SK-N-SH treated with all-trans-retinoic acid at 6 μM for 48 hours (cell line): ENCODE results near the gene NBAS.

ENCODE experiments used
- ATAC-seq: fragments of 200-7000 bp; cut with Tn5 transposase; 3 replicates; pipeline ENCODE4 v1.9.1; 2020; ENCODE audit warnings: mild to moderate bottlenecking, moderate library complexity
- ARNTL ChIP-seq: fragments of 450-650 bp; formaldehyde crosslinking; IDR thresholded peaks from 2 replicates; pipeline ENCODE4 v1.5.0; 2020; ENCODE audit warnings: low read depth, mild to moderate bottlenecking, moderate library complexity, borderline replicate concordance
- BACH2 ChIP-seq: fragments of 250-450 bp; sonication (Bioruptor Pico); IDR thresholded peaks from 2 replicates; pipeline ENCODE4 v1.9.0; 2021; ENCODE audit warnings: mild to moderate bottlenecking, borderline replicate concordance
- CSDC2 ChIP-seq: fragments of 250-450 bp; sonication (Bioruptor Pico); IDR thresholded peaks from 2 replicates; pipeline ENCODE4 v1.5.0; 2020; ENCODE audit warnings: mild to moderate bottlenecking, moderate library complexity
- ESRRG ChIP-seq: fragments of 250-450 bp; sonication (Bioruptor Pico); IDR thresholded peaks from 2 replicates; pipeline ENCODE4 v1.6.1; 2021; ENCODE audit warnings: mild to moderate bottlenecking
- GLIS3 ChIP-seq: fragments of 250-450 bp; sonication (Bioruptor Pico); IDR thresholded peaks from 2 replicates; pipeline ENCODE4 v1.5.0; 2020; ENCODE audit warnings: mild to moderate bottlenecking, moderate library complexity
- ISL1 ChIP-seq: fragments of 250-450 bp; sonication (Bioruptor Pico); IDR thresholded peaks from 2 replicates; pipeline ENCODE4 v2.1.2; 2022; ENCODE audit warnings: mild to moderate bottlenecking, moderate library complexity
- OSR1 ChIP-seq: fragments of 250-450 bp; sonication (Bioruptor Pico); IDR thresholded peaks from 2 replicates; pipeline ENCODE4 v1.8.0; 2022; ENCODE audit warnings: moderate library complexity, mild to moderate bottlenecking, inconsistent platforms
- PPARA ChIP-seq: fragments of 250-450 bp; sonication (Bioruptor Pico); IDR thresholded peaks from 2 replicates; pipeline ENCODE4 v1.5.0; 2020; ENCODE audit warnings: mild to moderate bottlenecking, borderline replicate concordance
- RARB ChIP-seq: fragments of 250-450 bp; sonication (Bioruptor Pico); IDR thresholded peaks from 2 replicates; pipeline ENCODE4 v1.8.0; 2021; ENCODE audit warnings: mild to moderate bottlenecking, moderate library complexity
- SNAI2 ChIP-seq: fragments of 250-450 bp; sonication (Bioruptor Pico); IDR thresholded peaks from 2 replicates; pipeline ENCODE4 v1.5.0; 2020; ENCODE audit warnings: mild to moderate bottlenecking, moderate library complexity
- TCF4 ChIP-seq: fragments of 250-450 bp; sonication (Bioruptor Pico); IDR thresholded peaks from 2 replicates; pipeline ENCODE4 v1.8.0; 2021; ENCODE audit warnings: mild to moderate bottlenecking, moderate library complexity, borderline replicate concordance
- TOX ChIP-seq: fragments of 250-450 bp; sonication (Bioruptor Pico); IDR thresholded peaks from 2 replicates; pipeline ENCODE4 v1.8.0; 2021; ENCODE audit warnings: mild to moderate bottlenecking, moderate library complexity, borderline replicate concordance
- ZC3H10 ChIP-seq: fragments of 250-450 bp; sonication (Bioruptor Pico); IDR thresholded peaks from 2 replicates; pipeline ENCODE4 v1.5.1; 2021; ENCODE audit warnings: mild to moderate bottlenecking, moderate library complexity
- ZFP3 ChIP-seq: fragments of 250-450 bp; sonication (Bioruptor Pico); IDR thresholded peaks from 2 replicates; pipeline ENCODE4 v1.5.0; 2020; ENCODE audit warnings: mild to moderate bottlenecking, moderate library complexity
- ZFP30 ChIP-seq: fragments of 450-650 bp; formaldehyde crosslinking; IDR thresholded peaks from 2 replicates; pipeline ENCODE4 v1.5.0; 2022; ENCODE audit warnings: mild to moderate bottlenecking, moderate library complexity
- ZNF565 ChIP-seq: fragments of 450-650 bp; formaldehyde crosslinking; conservative IDR thresholded peaks from 2 replicates; pipeline ENCODE4 v1.5.0; 2020; ENCODE audit warnings: low read depth, mild to moderate bottlenecking, moderate library complexity
- ZNF70 ChIP-seq: fragments of 450-650 bp; formaldehyde crosslinking; IDR thresholded peaks from 2 replicates; pipeline ENCODE4 v1.5.0; 2020; ENCODE audit warnings: mild to moderate bottlenecking, moderate library complexity
- ZNF8 ChIP-seq: fragments of 450-650 bp; formaldehyde crosslinking; IDR thresholded peaks from 2 replicates; pipeline ENCODE4 v1.5.0; 2020; ENCODE audit warnings: mild to moderate bottlenecking, moderate library complexity
- TF ChIP-seq, protein P1 (sequence below): fragments of 250-450 bp; sonication (Bioruptor Pico); IDR thresholded peaks from 2 replicates; pipeline ENCODE4 v1.5.1; 2020; ENCODE audit warnings: low read depth, mild to moderate bottlenecking, moderate library complexity
- TF ChIP-seq, protein P2 (sequence below): fragments of 250-450 bp; sonication (Bioruptor Pico); IDR thresholded peaks from 2 replicates; pipeline ENCODE4 v1.5.1; 2021; ENCODE audit warnings: mild to moderate bottlenecking, moderate library complexity
- TF ChIP-seq, protein P3 (sequence below): fragments of 250-450 bp; sonication (Bioruptor Pico); IDR thresholded peaks from 2 replicates; pipeline ENCODE4 v1.8.0; 2021; ENCODE audit warnings: low read depth, mild to moderate bottlenecking, moderate library complexity, borderline replicate concordance
- TF ChIP-seq, protein P4 (sequence below): fragments of 250-450 bp; sonication (Bioruptor Pico); IDR thresholded peaks from 2 replicates; pipeline ENCODE4 v1.5.0; 2020; ENCODE audit warnings: mild to moderate bottlenecking, moderate library complexity

The NBAS gene

DNA sequence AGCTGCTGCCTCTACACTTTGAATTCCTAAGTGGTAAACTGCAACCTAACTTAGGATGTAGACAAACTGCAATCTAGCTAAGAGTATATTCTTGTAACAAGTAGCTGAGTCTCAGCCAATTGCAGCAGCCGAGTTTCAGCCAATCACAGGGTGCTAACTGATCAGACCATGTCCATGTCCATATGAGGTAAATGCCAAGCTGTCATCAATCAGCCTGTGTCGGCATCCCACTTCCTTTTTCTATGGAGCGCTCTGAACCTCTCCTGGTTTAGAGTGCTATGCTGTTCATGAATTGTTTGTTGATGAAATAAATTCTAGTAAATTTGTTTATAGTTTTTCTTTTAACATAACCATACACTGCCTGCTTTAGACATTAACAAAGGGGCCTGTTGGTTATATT lies 408.8 kb downstream of the NBAS start:
- TF ChIP-seq, protein P1, sequence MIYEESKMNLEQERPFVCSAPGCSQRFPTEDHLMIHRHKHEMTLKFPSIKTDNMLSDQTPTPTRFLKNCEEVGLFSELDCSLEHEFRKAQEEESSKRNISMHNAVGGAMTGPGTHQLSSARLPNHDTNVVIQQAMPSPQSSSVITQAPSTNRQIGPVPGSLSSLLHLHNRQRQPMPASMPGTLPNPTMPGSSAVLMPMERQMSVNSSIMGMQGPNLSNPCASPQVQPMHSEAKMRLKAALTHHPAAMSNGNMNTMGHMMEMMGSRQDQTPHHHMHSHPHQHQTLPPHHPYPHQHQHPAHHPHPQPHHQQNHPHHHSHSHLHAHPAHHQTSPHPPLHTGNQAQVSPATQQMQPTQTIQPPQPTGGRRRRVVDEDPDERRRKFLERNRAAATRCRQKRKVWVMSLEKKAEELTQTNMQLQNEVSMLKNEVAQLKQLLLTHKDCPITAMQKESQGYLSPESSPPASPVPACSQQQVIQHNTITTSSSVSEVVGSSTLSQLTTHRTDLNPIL (CRISPR knock-in tag) = no peak
- no peak for TF ChIP-seq ZNF8 (CRISPR knock-in tag)
- TF ChIP-seq, protein P2, sequence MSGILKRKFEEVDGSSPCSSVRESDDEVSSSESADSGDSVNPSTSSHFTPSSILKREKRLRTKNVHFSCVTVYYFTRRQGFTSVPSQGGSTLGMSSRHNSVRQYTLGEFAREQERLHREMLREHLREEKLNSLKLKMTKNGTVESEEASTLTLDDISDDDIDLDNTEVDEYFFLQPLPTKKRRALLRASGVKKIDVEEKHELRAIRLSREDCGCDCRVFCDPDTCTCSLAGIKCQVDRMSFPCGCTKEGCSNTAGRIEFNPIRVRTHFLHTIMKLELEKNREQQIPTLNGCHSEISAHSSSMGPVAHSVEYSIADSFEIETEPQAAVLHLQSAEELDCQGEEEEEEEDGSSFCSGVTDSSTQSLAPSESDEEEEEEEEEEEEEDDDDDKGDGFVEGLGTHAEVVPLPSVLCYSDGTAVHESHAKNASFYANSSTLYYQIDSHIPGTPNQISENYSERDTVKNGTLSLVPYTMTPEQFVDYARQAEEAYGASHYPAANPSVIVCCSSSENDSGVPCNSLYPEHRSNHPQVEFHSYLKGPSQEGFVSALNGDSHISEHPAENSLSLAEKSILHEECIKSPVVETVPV (CRISPR knock-in tag) = no peak
- no peak for TF ChIP-seq ESRRG (CRISPR knock-in tag)
- no peak for TF ChIP-seq GLIS3
- TF ChIP-seq ISL1 (CRISPR knock-in tag) = no peak
- TF ChIP-seq, protein P3, sequence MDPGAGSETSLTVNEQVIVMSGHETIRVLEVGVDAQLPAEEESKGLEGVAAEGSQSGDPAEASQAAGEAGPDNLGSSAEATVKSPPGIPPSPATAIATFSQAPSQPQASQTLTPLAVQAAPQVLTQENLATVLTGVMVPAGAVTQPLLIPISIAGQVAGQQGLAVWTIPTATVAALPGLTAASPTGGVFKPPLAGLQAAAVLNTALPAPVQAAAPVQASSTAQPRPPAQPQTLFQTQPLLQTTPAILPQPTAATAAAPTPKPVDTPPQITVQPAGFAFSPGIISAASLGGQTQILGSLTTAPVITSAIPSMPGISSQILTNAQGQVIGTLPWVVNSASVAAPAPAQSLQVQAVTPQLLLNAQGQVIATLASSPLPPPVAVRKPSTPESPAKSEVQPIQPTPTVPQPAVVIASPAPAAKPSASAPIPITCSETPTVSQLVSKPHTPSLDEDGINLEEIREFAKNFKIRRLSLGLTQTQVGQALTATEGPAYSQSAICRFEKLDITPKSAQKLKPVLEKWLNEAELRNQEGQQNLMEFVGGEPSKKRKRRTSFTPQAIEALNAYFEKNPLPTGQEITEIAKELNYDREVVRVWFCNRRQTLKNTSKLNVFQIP (CRISPR knock-in tag) = no peak
- TF ChIP-seq ZC3H10 (CRISPR knock-in tag) = no peak
- TF ChIP-seq ZFP3 (CRISPR knock-in tag) = no peak
- TF ChIP-seq ZFP30 = no peak
- TF ChIP-seq TCF4 (CRISPR knock-in tag) = no peak
- TF ChIP-seq SNAI2 (CRISPR knock-in tag) = no peak
- no peak for TF ChIP-seq ZNF70 (CRISPR knock-in tag)
- TF ChIP-seq PPARA (CRISPR knock-in tag) = no peak
- TF ChIP-seq ZNF565 (CRISPR knock-in tag) = no peak
- TF ChIP-seq, all 23 proteins: peak for 0
- no peak for ATAC-seq

DNA sequence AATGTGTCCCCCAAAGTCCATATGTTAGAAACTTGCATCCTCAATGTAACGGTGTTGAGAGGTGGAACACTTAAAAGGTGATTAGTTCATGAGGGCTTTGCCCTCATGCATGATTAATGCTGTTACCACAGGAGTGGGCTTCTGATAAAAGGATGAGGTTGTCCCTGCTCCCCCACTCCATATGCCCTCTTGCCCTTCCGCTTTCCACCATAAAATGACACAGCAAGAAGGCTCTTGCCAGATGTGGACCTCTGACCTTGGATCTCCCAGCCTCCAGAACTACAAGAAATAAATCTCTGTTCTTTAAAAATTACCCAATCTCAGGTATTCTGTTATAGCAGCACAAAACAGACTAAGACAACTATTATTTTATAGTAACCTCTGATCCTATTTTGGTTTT lies 412.1 kb downstream of the NBAS start:
- no peak for TF ChIP-seq ARNTL
- TF ChIP-seq ZFP3 (CRISPR knock-in tag) = no peak
- no peak for TF ChIP-seq GLIS3
- no peak for TF ChIP-seq OSR1 (CRISPR knock-in tag)
- no peak for TF ChIP-seq SNAI2 (CRISPR knock-in tag)
- TF ChIP-seq CSDC2 (CRISPR knock-in tag) = no peak
- TF ChIP-seq, protein P1 (CRISPR knock-in tag) = no peak
- no peak for TF ChIP-seq ZNF565 (CRISPR knock-in tag)
- TF ChIP-seq, protein P2 (CRISPR knock-in tag) = no peak
- no peak for TF ChIP-seq ZFP30
- no peak for TF ChIP-seq ZNF70 (CRISPR knock-in tag)
- TF ChIP-seq, all 23 proteins: peak for 0
- no peak for ATAC-seq

DNA sequence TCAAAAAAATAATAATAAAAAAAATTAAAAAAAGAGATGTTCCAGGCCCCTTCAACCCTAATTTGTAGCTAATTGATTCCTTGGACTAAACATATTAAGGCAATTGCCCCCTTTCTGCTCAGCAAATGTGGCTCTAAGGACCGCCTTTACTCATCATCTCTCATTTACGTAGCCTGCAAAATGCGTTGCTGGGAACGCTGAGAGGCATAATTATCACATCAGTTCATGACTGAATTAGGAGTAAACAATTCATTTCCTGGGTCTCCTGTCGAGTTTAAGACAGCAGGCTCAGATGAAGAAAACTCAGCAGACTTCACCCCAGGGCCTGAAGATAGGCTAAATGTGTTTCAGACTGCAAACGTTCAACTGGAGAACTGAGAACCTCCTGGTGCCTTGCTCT lies 413.5 kb downstream of the NBAS start:
- TF ChIP-seq ZFP30 (no peak), ZFP3 (CRISPR knock-in tag) (no peak)
- ATAC-seq = no peak

DNA sequence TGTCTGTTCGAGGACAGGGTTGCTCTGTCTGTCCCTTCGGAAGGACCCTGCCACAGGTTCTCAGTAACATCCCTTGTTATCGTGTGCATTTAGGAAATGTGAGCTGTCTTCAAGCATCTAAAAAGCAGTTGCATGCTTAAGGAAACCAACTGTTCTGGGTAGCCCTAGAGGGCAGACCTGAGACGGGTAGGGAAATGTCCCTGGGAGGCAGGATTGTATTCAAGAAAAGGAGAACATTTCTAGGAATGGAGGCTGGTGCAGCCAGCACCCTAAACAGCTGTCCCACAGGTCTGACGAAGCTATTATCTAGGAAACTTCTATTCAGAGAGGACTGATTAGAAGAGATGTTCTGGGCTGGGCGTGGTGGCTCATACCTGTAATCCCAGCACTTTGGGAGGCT lies 414.2 kb downstream of the NBAS start:
- ATAC-seq = no peak
- TF ChIP-seq CSDC2 (CRISPR knock-in tag) = no peak
- TF ChIP-seq ZC3H10 (CRISPR knock-in tag) = no peak
- no peak for TF ChIP-seq RARB (CRISPR knock-in tag)
- no peak for TF ChIP-seq ZNF70 (CRISPR knock-in tag)
- TF ChIP-seq, protein P3 (CRISPR knock-in tag) = no peak
- no peak for TF ChIP-seq SNAI2 (CRISPR knock-in tag)
- no peak for TF ChIP-seq GLIS3
- TF ChIP-seq OSR1 (CRISPR knock-in tag) = no peak
- TF ChIP-seq ESRRG (CRISPR knock-in tag) = no peak
- no peak for TF ChIP-seq TCF4 (CRISPR knock-in tag)
- TF ChIP-seq, protein P4, sequence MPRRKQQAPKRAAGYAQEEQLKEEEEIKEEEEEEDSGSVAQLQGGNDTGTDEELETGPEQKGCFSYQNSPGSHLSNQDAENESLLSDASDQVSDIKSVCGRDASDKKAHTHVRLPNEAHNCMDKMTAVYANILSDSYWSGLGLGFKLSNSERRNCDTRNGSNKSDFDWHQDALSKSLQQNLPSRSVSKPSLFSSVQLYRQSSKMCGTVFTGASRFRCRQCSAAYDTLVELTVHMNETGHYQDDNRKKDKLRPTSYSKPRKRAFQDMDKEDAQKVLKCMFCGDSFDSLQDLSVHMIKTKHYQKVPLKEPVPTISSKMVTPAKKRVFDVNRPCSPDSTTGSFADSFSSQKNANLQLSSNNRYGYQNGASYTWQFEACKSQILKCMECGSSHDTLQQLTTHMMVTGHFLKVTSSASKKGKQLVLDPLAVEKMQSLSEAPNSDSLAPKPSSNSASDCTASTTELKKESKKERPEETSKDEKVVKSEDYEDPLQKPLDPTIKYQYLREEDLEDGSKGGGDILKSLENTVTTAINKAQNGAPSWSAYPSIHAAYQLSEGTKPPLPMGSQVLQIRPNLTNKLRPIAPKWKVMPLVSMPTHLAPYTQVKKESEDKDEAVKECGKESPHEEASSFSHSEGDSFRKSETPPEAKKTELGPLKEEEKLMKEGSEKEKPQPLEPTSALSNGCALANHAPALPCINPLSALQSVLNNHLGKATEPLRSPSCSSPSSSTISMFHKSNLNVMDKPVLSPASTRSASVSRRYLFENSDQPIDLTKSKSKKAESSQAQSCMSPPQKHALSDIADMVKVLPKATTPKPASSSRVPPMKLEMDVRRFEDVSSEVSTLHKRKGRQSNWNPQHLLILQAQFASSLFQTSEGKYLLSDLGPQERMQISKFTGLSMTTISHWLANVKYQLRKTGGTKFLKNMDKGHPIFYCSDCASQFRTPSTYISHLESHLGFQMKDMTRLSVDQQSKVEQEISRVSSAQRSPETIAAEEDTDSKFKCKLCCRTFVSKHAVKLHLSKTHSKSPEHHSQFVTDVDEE (CRISPR knock-in tag) = no peak
- no peak for TF ChIP-seq PPARA (CRISPR knock-in tag)
- TF ChIP-seq TOX (CRISPR knock-in tag) = no peak
- no peak for TF ChIP-seq ZFP30
- TF ChIP-seq BACH2 (CRISPR knock-in tag) = no peak
- TF ChIP-seq, protein P2 (CRISPR knock-in tag) = no peak
